NCI-H187 (cell line): ENCODE measurements around the gene ACTL7A.

Experiments used
- DNase-seq, 2 experiments: peaks; one replicate each; lab custom pipeline; 2025; lab: John Stamatoyannopoulos, UW

The ACTL7A gene

DNA sequence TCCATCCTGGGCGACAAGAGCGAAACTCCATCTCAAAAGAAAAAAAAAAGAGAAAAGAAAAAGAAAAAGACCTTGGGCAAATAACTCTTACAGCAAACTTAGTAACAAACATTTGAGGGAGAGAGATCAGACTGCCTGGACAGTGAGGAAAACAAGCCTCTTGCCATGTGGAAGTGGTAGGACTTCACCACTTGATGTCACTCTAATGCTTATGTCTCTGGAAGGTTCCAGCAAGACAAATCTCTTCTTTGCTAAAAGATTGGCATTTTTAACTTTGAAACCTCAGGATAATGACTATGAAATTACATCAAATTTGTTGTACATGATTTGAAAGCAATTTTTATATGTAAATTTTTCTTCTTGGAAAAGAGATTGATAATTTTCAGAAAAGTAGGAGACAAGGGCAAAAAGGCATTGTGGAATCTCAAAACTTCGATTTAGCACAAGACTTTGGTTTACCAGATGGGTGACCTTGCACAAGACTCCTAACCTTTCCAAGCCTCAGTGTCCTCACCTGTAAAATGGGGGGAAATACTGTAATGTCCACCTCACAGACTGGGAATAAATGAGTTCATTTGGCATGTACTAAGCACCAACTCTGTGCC lies 11.7 kb upstream of the ACTL7A start:
- DNase-seq: no peak

- no peak for DNase-seq
These were observed 10.9 kb upstream of the ACTL7A start for GRCh38 chr9:108851138-108851537.

DNA sequence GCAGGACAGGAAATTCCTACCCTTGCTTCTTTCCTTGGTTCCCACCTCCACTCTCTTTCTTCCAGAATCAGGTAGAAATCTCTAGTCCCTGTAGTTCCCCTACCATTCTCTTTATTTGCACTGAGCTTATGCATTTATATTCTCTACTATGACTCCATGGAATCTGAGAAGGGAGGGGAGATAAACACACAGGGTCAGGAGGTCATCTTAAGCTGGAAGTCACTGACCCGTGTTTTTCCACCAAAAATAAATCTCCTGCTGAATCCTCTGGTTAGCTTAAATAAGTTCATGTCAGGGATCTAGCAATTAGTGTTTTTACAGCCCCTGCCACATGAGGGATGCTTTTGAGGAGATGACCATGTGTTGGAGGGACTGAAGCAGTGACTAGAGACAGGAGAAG lies 10.0 kb upstream of the ACTL7A start:
- no peak for DNase-seq

DNA sequence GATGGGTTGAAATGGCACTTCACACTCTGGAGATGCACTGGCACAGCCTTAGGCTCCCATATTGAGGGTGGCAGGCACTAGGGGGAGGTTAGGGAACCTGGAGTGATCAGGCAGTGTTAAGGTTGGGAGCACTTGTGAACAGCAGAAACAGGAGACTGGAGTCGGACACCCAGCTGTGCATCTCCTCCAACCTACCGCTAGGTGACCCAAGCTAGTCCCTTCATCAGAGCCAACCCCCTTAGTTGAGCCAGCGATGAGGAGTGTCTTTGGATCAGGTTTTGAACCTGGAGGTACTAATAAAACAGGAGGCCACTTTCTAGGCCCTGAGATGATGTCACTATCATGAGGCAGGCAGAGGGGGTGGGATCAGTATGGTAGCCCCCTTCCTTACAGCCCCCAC lies 8.0 kb upstream of the ACTL7A start:
- no peak for DNase-seq

GRCh38 chr9:108854641-108855528 lies 7.2 kb upstream of the ACTL7A start:
- no peak for DNase-seq

- DNase-seq: no peak
These were observed 6.6 kb upstream of the ACTL7A start for GRCh38 chr9:108855529-108855886.

DNA sequence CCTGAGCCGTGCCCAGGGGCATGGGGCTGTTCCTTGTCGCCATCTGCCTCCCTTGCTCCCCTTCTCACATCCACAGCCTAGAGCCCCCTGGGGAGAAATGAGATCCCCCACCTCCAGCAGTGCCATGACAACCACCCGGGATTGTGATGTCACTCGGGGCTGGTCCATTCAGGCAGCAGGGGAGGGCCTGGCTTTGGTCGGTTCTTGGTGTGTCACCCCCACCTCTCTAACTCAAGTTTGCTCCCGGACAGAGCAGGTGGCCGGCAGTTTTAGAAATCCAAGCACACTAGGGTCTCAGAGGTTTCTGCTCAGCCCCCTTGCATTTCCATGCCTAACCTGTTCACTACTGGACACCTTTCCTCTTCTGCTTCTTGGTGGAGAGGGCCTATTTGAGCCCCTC lies 6.2 kb upstream of the ACTL7A start, which contains the start of gene ACTL7B:
TSS of gene ACTL7B (minus strand) at position 99 of the 400 bp plus-strand sequence. CDS start at position 43, 56 bp downstream.
- no peak for DNase-seq

- DNase-seq: no peak
These were observed 4.5 kb upstream of the ACTL7A start for GRCh38 chr9:108857572-108857971.

DNA sequence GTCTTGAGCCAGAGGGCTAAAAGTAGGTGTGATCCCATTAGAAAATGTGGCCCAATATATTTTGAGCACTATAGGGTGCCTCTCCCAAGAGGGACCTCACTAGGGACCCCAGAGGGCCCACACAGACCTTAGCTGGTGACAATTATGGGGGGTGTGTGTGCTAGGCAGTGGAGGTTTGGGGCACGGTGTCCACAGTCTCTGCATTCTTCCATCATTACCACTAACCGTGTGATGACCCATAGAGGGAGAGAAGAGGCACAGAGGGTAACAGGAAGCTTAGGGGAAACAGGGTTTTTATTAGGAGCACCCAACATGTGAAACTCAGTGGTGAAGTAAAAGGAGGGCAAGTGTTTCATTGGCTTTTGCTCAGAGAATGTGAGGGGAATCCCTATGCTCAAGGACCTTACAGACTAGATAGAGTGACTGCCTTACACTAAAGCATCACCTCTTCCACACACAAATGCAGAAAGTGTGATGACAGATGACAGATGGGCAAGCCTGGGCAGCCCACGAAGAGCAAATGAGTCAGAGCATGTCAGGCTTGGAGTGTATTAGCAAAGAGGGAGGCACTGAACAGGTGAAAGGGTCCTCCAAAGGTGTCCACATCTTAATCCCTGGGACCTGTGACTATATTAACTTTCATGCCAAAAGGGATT lies 2.5 kb upstream of the ACTL7A start:
- no peak for DNase-seq

GRCh38 chr9:108860354-108860753 lies 1.7 kb upstream of the ACTL7A start:
- no peak for DNase-seq

DNA sequence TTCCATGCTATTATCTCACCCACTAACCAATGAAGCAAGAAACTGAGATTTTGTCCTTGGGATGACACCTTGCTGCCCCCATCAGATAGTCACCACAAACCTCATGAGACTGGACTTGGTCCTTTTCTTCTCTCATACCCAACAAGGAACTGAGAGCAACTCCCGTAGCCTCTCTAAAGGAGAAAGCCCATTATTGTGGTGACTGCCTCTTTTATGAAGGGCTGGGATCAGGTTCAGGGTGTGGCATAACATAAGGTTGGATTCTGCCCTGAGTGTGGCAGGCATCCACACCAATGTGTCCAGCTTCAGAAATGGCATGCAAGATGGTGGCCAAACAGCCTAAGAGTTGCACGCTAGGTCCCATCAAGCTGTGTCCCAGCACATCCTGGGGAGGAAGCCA lies 1.3 kb upstream of the ACTL7A start:
- no peak for DNase-seq

DNA sequence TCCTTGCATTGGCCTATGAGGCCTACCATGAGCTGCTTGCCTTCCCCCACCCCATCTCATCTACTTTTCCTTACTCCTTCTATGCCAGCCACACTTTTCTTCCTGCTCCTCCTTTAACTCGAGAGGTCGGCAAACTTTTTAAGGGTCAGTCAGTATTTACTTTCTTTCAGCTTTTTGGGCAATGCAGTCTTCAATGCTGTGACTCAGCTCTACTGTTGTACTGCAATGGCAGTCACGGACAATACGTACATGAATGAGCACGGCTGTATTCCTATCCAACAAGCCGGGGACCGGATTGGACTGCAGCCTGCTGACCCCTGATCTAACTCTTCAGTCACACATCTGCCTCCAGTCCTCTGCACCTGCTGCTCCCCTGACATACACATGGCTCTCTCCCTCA lies 602 bp upstream of the ACTL7A start:
- no peak for DNase-seq

GRCh38 chr9:108863891-108864290 lies 1.8 kb downstream of the ACTL7A start:
- no peak for DNase-seq

- DNase-seq: no peak
These were observed 2.4 kb downstream of the ACTL7A start for GRCh38 chr9:108864446-108864845.

DNA sequence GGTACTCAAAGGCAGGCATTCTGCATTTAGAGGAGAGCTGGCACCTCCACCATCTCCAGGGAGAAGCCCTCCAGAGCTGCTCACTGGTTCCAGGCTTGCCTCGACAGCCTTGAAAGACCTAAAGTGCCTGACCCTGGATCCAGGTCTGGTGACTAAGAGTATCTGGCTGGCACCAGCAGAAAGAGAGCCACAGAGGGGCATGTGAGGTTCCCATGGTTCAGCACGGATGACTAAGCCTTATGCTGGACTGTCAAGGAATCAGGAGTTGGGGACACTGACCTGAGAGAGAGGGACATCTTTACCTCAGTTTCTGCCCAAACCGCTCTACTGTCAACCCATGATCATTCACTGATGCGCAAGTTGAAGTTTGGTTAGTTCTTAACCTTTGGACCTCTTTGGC lies 3.0 kb downstream of the ACTL7A start:
- no peak for DNase-seq

- DNase-seq: no peak
These were observed 3.9 kb downstream of the ACTL7A start for GRCh38 chr9:108866001-108866420.

DNA sequence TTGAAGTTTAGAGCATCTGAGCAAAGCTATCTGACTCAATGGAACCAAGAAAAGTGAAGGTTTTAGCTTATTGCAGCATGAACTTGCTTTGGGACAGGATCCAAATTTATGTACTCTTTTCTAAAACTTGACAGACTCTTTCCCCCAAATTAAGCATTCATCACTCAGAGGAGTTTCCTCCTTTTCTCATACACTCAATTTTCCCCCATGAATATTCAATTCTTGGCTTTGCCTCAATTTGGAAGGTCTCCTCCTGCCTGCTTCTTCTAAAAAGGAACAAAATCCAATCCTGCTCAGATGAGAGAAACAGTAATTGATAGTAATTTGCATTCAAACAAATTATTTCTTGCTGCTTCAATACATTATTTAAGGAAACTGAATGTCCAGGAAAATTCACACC lies 5.0 kb downstream of the ACTL7A start:
- no peak for DNase-seq

DNA sequence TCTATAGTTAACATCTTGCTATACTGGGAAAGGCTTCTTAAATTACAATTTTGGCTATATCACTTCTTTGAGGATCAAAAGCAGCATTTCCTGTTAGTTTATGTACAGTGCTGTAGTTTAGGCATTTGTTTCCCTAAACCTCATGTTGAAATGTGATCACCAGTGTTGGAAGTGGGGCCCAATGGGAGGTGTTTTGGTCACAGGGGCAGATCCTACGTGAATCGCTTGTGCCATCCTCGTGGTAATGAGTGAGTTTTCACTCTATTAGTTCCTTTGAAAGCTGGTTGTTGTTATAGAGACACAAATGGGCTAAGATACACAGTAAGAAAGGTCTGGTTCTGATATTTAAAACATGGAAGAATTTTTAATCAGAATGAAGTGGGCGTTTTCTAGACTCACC lies 5.8 kb downstream of the ACTL7A start:
- no peak for DNase-seq

DNA sequence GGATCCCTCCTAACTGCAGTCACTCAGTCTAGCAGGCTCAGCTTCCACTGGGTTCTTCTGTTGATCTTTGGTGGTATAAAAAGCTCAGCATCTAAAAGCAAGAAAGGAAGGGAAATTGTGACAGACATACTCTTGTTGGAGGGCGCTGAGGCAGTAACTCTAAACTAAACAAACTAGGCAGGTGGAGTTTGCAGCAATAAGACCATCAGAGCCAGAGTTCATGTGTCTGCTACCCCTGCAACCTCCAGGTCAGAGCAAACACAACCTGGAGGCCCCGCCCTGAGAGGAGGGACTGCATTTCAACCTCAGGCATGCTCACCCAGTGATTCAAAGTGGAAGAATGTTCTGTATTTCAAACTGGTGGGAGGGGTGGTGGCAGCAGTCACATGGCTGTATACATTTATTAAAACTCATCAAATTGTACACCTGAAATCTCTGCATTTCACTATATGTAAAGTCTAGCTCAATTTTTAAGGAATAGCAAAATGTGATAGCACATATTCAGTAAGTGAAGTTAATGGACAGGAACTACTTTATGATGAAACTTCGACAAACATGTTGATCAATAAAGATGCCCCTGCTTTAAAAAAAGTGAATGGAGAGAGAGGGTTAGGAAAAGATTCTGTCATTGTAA lies 7.1 kb downstream of the ACTL7A start:
- DNase-seq: no peak

GRCh38 chr9:108874058-108874788 lies 12.2 kb downstream of the ACTL7A start:
- DNase-seq: no peak

DNA sequence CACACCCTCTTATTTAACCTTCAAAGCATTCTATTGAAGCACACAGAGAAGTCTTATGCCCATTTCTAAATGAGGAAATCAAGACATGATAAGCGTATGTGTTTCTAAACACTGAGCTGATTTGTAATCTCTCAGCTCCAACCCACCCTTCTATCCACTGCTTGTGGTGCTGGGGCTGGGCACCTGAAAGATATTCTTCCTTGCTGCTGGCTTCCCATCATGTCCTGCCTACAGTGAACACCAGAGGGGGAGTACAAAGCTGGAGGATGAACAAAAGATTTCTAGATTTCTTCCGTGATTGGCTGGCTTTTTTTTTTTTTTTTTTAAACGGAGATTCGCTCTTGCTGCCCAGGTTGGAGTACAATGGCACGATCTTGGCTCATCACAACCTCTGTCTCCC lies 14.4 kb downstream of the ACTL7A start:
- no peak for DNase-seq

- DNase-seq: no peak
These were observed 15.5 kb downstream of the ACTL7A start for GRCh38 chr9:108877524-108877923.
